H1 (cell line): ENCODE results near the gene PIK3R3. TPM values are rescaled to one million over a fixed set of nuclear protein-coding genes. Genes with fewer than 3 reads are reported as not detected.

ENCODE experiments used
- ASH2L ChIP-seq: fragments of 200-600, 300-600 bp; sonication (generic); IDR thresholded peaks from one replicate; pipeline ENCODE4 v1.7.1; 2017; ENCODE audit warnings: low read length
- ATF3 ChIP-seq: IDR thresholded peaks from 2 replicates; pipeline ENCODE4 v1.6.1; 2011; ENCODE audit warnings: low read depth, mild to moderate bottlenecking, low read length; ENCODE audit not compliant: insufficient read depth
- BCL11A ChIP-seq, 2 experiments: IDR thresholded peaks; one replicate each; pipeline ENCODE4 v1.6.1; 2011; ENCODE audit warnings: low read depth in 2 of 2, low read length in 2 of 2, mild to moderate bottlenecking in 2 of 2
- BRCA1 ChIP-seq: IDR thresholded peaks from 2 replicates; pipeline ENCODE4 v1.6.1; 2012; ENCODE audit warnings: low read depth, low read length, improper control_type of control experiment
- CBX5 ChIP-seq: fragments of 300-800, 300-1000 bp; sonication (generic); IDR thresholded peaks from 2 replicates; pipeline ENCODE4 v1.7.1; 2016; ENCODE audit warnings: antibody characterized with exemption, low read length, low read depth
- EP300 ChIP-seq, 2 experiments: IDR thresholded peaks; 1 replicate in 1 of 2; 2 replicates in 1 of 2; pipeline ENCODE4 v1.6.1; 2011 to 2012; ENCODE audit warnings: low read depth in 2 of 2, low read length in 2 of 2, mild to moderate bottlenecking in 2 of 2, borderline replicate concordance in 1 of 2, inconsistent platforms in 1 of 2, moderate library complexity in 1 of 2
- HDAC2 ChIP-seq, 2 experiments: fragments of 300-600 bp in 1 of 2; sonication (generic) in 1 of 2; IDR thresholded peaks; 2 replicates each; pipeline ENCODE4 v1.6.1; 2011 to 2012; ENCODE audit warnings: low read depth in 2 of 2, low read length in 2 of 2, mild to moderate bottlenecking in 2 of 2, moderate library complexity in 2 of 2, borderline replicate concordance in 1 of 2, inconsistent platforms in 1 of 2
- KDM4A ChIP-seq: IDR thresholded peaks from one replicate; pipeline ENCODE4 v1.7.1; 2012; ENCODE audit warnings: low read depth, mild to moderate bottlenecking, moderate library complexity, low read length, inconsistent platforms; ENCODE audit not compliant: severe bottlenecking
- NANOG ChIP-seq: IDR thresholded peaks from 2 replicates; pipeline ENCODE4 v1.6.1; 2011; ENCODE audit warnings: low read length, low read depth, mild to moderate bottlenecking, inconsistent platforms; ENCODE audit not compliant: insufficient read depth, poor library complexity, severe bottlenecking
- POLR2AphosphoS5 ChIP-seq: IDR thresholded peaks from 2 replicates; pipeline ENCODE4 v1.6.1; 2011; ENCODE audit warnings: low read depth, low read length
- SIX5 ChIP-seq: IDR thresholded peaks from 2 replicates; pipeline ENCODE4 v1.6.1; 2011; ENCODE audit warnings: mild to moderate bottlenecking, low read depth, low read length
- TAF1 ChIP-seq: IDR thresholded peaks from 2 replicates; pipeline ENCODE4 v1.6.1; 2011; ENCODE audit warnings: mild to moderate bottlenecking, low read depth, low read length
- TAF7 ChIP-seq: optimal IDR thresholded peaks from 2 replicates; pipeline ENCODE3; 2011; ENCODE audit warnings: low read depth, mild to moderate bottlenecking, inconsistent platforms, low read length, moderate library complexity, borderline replicate concordance
- TEAD4 ChIP-seq: IDR thresholded peaks from 2 replicates; pipeline ENCODE4 v1.6.1; 2012; ENCODE audit warnings: low read depth, low read length, inconsistent platforms, mixed read lengths
- polyA plus RNA-seq, 7 experiments: library from polyadenylated mRNA; depleted of rRNA in 3 of 7; stranded (reverse) in 5 of 7; unstranded in 2 of 7; fragments of >200 nt in 5 of 7; fragments of 200-250 nt in 2 of 7; gene quantifications; 1 replicate in 5 of 7; 2 replicates in 1 of 7; 4 replicates in 1 of 7; pipeline versions ENCODE4 v1.2.1 to v1.2.3, GENCODE V29; 2011 to 2013; ENCODE audit warnings: missing spikeins in 2 of 7, mixed read lengths in 2 of 7
- total RNA-seq: library from RNA; stranded (reverse); fragmentation: NEBNext Ultra II Directional; extraction: Animal tissue kit (Norgen Biotek cat#: 25700); gene quantifications from 2 replicates; pipeline ENCODE4 v1.2.1, GENCODE V29; 2021
- TF ChIP-seq, protein P1 (sequence below): IDR thresholded peaks from 2 replicates; pipeline ENCODE4 v1.6.1; 2012; ENCODE audit warnings: inconsistent platforms

Gene PIK3R3
- total and polyA plus RNA-seq, 2 of the 8 experiments (the other 6 are each of a cell fraction or from before 2014, with no cell fraction given) = 5.3 to 13.6 TPM

- TF ChIP-seq, protein P1, sequence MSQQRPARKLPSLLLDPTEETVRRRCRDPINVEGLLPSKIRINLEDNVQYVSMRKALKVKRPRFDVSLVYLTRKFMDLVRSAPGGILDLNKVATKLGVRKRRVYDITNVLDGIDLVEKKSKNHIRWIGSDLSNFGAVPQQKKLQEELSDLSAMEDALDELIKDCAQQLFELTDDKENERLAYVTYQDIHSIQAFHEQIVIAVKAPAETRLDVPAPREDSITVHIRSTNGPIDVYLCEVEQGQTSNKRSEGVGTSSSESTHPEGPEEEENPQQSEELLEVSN = no peak
- TF ChIP-seq ASH2L (no peak), KDM4A (no peak), SIX5 (no peak), TAF7 (peak; percentile 29), NANOG (no peak), POLR2AphosphoS5 (no peak), EP300 (IDR thresholded peaks at IDR 0.05; ENCODE audit: borderline replicate concordance in 1 of 2, low read depth in 2 of 2, low read length in 2 of 2) (peak in 1 of 2 experiments; percentile 16; a peak in 1 of 3 replicates), HDAC2 (IDR thresholded peaks at IDR 0.05; ENCODE audit: borderline replicate concordance in 1 of 2, low read depth in 2 of 2, low read length in 2 of 2) (no peak), BCL11A (IDR thresholded peaks at IDR 0.05; ENCODE audit: low read depth in 2 of 2, low read length in 2 of 2) (no peak), BRCA1 (no peak), ATF3 (no peak), TEAD4 (no peak), TAF1 (no peak), CBX5 (no peak)
Measured at GRCh38 chr1:46179138-46180081, 47.0 kb upstream of the PIK3R3 start (continued).
